Measurements from ENCODE around the gene GLT6D1. TPM values are rescaled to one million over a fixed set of nuclear protein-coding genes. Genes with fewer than 3 reads are reported as not detected.

Gene GLT6D1
- total RNA-seq, 6 experiments from 2014 or later, result not detected

GRCh38 chr9:135663857-135664256 lies 24.5 kb upstream of the GLT6D1 start:
- no peaks in the 10 kb centered on the region for H3K27me3 ChIP-seq
- intact Hi-C loops (cut with DNase I), result no loop called here
- no peak for DNase-seq
- WGBS (ENCODE audit: insufficient coverage, low coverage, low lambda C conversion rate, missing lambda C conversion rate), result 67% methylated on average over 9 of the region's 12 CpGs
- no peak overlapping the region for H3K27ac ChIP-seq
- H3K4me1 ChIP-seq, result no peaks in the 10 kb centered on the region
- no peak overlapping the region for H3K4me3 ChIP-seq
- H3K9me3 ChIP-seq, result no peaks in the 10 kb centered on the region
- no peaks in the 10 kb centered on the region for H3K36me3 ChIP-seq
- ATAC-seq, result no peak
- no peak for TF ChIP-seq CTCF (IDR thresholded peaks at IDR 0.05)
- TF ChIP-seq POLR2A (IDR thresholded peaks at IDR 0.05), result no peak

- TF ChIP-seq POLR2A (IDR thresholded peaks at IDR 0.05), result no peak
- TF ChIP-seq CTCF (IDR thresholded peaks at IDR 0.05), result no peak
- H3K27me3 ChIP-seq, result no peaks in the 10 kb centered on the region
- 30% methylated on average over 3 of the region's 3 CpGs for WGBS (ENCODE audit: insufficient coverage, low coverage, low lambda C conversion rate, missing lambda C conversion rate)
Observed at GRCh38 chr9:135663451-135663770, 24.1 kb upstream of the GLT6D1 start.

GRCh38 chr9:135662758-135663450 lies 23.6 kb upstream of the GLT6D1 start, which contains the start of gene LCN9:
TSS of gene LCN9 (plus strand) at chr9:135663309. CDS start at chr9:135663322, 13 bp downstream.
- TF ChIP-seq POLR2A (IDR thresholded peaks at IDR 0.05) (no peak), CTCF (IDR thresholded peaks at IDR 0.05) (no peak)
- H3K4me1 ChIP-seq, result no peaks in the 10 kb centered on the region
- no peak for DNase-seq
- WGBS (ENCODE audit: insufficient coverage, low coverage, low lambda C conversion rate, missing lambda C conversion rate), result 55% methylated on average over 13 of the region's 25 CpGs
- no peaks in the 10 kb centered on the region for H3K9me3 ChIP-seq
- H3K27ac ChIP-seq, result no peak within 1 kb of the TSS
- H3K4me3 ChIP-seq, result no peak within 1 kb of the TSS
- H3K27me3 ChIP-seq, result no peaks in the 10 kb centered on the region
- ATAC-seq, result no peak
- intact Hi-C loops (cut with DNase I), result no loop called here
- no peaks in the 10 kb centered on the region for H3K36me3 ChIP-seq

More at GRCh38 chr9:135663451-135663770, 24.1 kb upstream of the GLT6D1 start:
- Histone ChIP-seq H3K4me1 (no peaks in the 10 kb centered on the region), H3K27ac (no peak overlapping the region), H3K4me3 (no peak overlapping the region), H3K36me3 (no peaks in the 10 kb centered on the region), H3K9me3 (no peaks in the 10 kb centered on the region)
- ATAC-seq (no peak), DNase-seq (no peak)
- intact Hi-C loops (cut with DNase I), result no loop called here

- H3K4me1 ChIP-seq, result no peaks in the 10 kb centered on the region
- WGBS (ENCODE audit: insufficient coverage, low coverage, low lambda C conversion rate, missing lambda C conversion rate), result 56% methylated on average over 18 of the region's 19 CpGs
- TF ChIP-seq CTCF (IDR thresholded peaks at IDR 0.05) (no peak), POLR2A (IDR thresholded peaks at IDR 0.05) (no peak)
- no peaks in the 10 kb centered on the region for H3K27me3 ChIP-seq
- intact Hi-C loops (cut with DNase I), result no loop called here
- no peak overlapping the region for H3K4me3 ChIP-seq
- ATAC-seq (no peak), DNase-seq (no peak)
- H3K36me3 ChIP-seq, result no peaks in the 10 kb centered on the region
- no peak overlapping the region for H3K27ac ChIP-seq
- H3K9me3 ChIP-seq, result no peaks in the 10 kb centered on the region
Observed at GRCh38 chr9:135661816-135662560, 22.6 kb upstream of the GLT6D1 start.
